Uterus (tissue), 2 donors: ENCODE results near the gene GIPC2.

Source experiments
- POLR2A ChIP-seq, 2 donors: fragments of 450-650 bp; IDR thresholded peaks; one replicate each; pipeline ENCODE4 v1.6.1; 2016; ENCODE audit warnings: antibody characterized with exemption in 2 of 2, mild to moderate bottlenecking in 1 of 2, moderate library complexity in 1 of 2
- TF ChIP-seq, protein P1 (sequence below), 4 experiments: fragments of 200-600 bp in 2 of 4; fragments of 450-650 bp in 2 of 4; sonication (generic) in 2 of 4; IDR thresholded peaks; one replicate each; pipeline ENCODE4 v1.5.1; 2016 to 2019; ENCODE audit warnings: antibody characterized with exemption in 4 of 4, mild to moderate bottlenecking in 2 of 4, moderate library complexity in 1 of 4

DNA sequence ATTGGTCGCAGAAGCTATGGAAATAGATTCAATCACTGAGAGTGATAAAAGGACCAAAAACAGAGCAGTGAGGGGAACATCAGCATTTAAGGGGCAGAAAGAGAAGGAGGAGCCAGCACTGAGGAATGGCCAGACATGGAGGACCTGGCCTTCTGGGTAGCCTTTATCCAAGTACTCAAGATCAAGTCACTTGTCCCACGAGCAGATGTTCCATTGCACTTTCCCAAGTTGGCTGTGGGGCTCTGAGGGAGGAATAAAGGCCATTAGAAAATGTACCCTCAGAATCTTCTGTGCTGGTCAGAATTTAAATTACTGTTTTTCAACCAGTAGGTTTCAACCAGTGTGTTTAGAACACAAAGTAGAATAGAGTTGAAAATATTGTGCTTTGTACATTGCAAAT is 55.3 kb downstream of the GIPC2 start:
- TF ChIP-seq, protein P1, sequence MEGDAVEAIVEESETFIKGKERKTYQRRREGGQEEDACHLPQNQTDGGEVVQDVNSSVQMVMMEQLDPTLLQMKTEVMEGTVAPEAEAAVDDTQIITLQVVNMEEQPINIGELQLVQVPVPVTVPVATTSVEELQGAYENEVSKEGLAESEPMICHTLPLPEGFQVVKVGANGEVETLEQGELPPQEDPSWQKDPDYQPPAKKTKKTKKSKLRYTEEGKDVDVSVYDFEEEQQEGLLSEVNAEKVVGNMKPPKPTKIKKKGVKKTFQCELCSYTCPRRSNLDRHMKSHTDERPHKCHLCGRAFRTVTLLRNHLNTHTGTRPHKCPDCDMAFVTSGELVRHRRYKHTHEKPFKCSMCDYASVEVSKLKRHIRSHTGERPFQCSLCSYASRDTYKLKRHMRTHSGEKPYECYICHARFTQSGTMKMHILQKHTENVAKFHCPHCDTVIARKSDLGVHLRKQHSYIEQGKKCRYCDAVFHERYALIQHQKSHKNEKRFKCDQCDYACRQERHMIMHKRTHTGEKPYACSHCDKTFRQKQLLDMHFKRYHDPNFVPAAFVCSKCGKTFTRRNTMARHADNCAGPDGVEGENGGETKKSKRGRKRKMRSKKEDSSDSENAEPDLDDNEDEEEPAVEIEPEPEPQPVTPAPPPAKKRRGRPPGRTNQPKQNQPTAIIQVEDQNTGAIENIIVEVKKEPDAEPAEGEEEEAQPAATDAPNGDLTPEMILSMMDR (IDR thresholded peaks at IDR 0.05): no peak
- no peak for TF ChIP-seq POLR2A (IDR thresholded peaks at IDR 0.05)
